HG03097 (cell line): ENCODE data around the gene SMPX.

Experiments
- ATAC-seq: cut with Tn5 transposase; IDR thresholded peaks from one replicate; pipeline ENCODE4 v1.9.1; 2021; ENCODE audit not compliant: unreplicated experiment, low FRiP score

The SMPX gene

DNA sequence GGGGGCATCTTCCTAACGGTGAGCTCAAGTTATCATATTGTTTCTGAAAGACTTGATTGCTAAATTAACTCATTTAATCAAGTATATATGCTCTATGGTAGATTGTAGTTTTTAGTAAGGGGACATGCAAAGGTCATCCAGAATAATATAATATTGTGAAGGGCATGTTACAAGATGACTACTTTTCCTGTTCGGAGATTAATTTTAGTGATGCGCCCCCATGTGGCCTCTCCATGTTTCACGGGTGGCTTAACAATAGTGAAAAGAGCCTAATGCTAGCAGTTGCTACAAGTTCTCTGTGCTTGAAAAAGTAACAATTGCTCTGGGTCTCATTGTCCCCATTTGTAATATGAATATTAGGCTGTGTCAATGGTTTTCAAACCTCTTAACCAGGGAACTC, 12.2 kb downstream of the SMPX start:
- no peak for ATAC-seq

DNA sequence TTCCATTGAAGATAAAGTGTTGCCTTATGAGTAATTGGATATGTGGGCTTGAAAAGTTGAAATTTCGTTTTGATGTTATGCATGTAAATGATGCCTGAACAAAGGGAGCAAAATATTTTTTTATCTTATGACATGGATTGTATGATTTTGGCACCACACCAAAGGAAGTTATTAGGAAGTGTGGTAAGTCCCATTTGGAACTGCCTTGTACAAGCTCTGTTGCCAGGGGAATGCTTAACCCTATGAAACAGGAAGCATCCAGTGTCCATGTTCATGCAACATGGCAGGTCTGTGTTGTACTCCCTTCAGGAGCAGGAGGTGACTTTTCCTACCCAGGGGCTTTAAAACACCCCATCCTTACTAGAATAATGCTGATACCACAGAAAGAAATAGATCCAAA, 13.2 kb downstream of the SMPX start:
- ATAC-seq, result no peak

DNA sequence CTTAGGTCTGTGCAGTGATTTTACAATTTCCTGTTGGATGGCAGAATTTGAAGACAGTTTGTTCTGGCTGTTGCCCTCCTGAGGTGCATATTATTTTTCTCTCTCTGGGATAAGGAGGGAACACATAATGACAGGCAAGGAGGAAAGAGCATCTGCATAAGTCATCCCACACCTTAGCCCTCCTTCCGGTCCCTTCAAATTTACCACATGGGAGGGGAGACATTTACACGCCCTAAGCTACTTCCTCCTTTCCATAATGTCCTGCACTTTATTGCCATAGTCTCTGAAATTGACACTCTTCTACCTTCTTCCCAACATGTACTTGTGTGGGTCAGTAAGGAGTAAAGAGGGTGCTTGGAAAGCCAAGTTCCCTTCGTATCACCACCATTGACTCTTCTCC, 13.9 kb downstream of the SMPX start:
- ATAC-seq, result no peak

DNA sequence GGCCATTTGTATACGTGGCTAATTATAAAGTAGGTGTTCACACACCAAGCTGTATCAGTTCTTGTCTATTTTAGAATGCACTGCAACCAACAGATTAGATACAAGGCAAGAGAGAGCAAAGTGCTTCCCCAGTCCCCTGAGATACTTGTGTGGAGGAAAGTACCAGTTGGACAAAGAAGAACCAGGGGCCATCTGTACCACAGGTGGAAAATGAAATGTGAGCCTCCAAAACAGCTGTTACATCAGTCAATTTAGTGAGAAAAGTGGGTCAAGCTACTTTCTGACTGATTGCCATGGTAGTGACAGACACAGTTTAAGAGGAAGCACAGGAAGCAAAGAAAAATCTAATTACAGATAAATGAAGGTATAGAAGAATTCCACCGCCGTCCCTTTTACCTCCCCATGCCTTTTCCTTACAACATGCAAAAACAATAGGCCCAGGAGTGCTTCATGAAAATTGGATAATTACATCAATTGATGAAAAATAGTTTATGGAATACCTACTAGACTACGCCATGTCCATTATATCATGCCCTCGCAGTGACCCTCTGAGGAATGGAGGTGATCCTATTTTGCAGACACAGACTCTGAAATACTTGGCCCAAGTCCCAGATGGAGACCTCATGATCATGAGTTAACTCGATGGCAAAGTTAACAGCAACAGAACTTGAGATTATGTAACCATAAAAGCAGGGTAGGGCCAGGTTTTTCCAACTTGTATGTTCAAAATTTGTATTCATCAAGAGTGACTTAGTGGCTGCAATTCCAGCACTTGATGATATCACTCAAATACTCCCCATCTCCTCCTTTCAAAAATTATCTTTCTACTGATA, 15.8 kb downstream of the SMPX start:
- ATAC-seq, result no peak

DNA sequence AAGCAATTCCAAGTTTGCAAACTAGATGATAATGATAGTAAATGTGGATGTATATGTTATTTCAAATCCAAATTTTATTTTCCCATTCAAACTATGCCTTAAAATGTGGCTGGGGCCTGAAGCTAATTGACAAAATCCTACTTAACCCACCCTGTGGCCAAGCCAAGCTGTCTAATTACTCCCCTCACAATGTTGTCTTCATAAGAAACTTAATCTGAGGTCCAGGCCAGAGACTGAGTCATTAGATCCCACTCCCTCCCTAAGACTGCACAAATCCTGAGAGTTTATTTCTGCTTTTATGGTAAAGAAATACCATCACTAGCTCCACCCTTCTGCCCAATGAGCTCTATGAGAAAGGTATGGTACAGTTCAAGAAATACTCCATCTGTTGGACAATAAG, 16.6 kb downstream of the SMPX start:
- no peak for ATAC-seq

DNA sequence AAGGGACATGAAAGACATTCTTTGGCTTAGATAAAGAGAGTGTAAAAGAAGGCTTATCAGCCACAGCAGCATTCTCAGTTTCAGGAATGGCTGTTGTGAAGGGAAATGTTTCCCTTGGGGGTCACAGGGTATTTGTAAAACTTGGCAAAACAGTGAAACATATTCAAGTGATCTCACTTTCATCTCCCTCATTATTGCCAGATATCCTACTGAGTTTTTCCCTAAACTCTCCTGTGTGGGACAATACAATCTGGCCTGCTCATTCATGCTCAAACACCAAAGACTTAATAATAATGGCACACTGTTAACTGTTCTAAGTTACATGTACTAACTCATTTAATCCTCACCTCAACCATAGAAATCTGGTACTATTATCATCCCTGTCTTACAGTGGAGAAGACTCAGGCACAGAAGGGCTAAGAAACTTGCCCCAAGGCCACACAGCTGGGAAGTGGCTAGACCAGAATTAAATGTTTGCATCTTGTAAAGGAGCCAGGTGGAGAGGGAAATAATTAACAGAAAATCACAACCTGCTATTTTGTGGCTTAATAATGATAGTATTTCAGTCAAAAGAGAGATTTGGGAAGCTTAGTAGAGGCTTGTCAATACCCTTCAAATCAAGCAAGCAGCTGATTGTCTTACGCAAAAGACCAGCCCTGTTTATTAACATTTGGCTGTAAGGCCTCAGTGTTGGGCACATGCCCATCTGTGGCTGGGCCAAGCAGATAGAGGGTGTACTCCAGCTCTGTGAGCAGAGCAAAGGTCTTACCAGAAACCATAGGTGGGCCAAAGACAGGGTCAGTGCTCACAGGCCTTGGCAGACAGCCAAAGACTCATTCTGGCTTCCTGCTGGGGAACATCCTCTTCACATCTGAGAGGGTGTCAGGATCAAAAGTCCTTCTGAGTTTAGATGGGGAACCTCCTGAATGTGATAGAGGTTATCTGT, 17.3 kb downstream of the SMPX start:
- no peak for ATAC-seq

DNA sequence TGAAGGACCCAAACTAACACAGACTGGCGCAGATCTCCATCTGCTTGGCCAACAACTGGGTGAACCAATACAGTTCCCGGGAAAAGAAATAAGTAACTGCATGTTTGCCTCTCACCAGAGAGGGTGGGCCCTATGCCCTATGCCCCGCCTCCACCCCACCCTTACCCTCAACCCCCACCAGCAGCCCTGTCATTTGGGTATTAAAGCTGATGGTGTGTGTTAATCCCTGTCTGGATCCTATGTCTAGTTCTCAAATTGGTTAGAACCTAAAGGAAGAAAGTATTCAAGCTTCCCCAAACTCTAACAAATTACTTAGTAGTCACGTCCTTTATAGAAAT, 19.0 kb downstream of the SMPX start:
- no peak for ATAC-seq

DNA sequence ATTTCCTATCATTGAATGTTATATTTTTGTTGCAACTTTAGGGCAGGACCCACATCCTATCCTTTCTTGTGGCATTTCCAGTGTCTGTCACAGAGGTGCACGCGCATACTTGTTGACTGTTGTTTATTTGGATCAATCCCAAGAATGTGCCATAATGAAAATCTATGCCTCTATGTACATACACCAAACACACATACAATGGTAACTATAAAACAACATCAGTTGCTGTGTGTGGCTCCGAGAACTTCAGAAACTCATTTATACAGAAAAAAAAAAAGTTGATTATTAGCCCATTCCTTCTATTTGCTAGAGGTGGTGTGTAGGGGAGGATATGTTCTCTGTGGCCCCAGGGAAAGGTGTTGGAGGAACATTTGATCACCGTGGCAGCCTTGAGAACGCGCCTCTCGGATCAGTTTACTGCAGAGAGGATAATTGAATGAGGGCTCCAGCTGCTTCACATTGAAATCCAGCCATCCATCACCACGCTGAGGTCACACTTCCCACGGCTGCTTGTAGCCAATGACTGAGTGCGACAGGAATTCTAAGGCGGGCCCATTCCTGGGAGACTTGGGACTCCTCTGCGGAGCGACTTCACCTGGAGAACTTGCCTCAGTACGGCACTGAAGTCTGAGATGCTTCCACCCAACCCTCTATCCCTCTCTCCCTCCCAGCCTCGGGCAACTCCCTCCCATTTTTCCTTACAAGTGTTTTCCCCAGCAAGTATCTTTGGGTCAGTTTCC, 19.5 kb downstream of the SMPX start:
- no peak for ATAC-seq

DNA sequence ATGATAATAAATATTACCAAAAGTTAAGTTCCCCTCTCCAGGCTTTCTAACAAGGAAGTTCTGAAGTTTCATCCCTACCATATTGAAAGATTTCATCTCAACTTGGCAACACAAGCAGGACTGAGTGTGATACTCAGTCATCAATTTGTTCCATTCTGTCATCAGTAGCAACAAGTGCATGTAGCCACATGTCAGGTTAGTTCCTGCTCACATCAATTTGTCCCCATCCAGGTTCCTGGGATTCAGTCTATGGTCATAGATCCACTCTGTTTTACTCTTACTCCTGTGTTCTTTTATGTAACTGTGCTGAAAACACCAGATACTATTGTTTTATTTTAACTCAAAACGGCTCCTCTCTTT, 22.2 kb downstream of the SMPX start:
- ATAC-seq, result no peak

DNA sequence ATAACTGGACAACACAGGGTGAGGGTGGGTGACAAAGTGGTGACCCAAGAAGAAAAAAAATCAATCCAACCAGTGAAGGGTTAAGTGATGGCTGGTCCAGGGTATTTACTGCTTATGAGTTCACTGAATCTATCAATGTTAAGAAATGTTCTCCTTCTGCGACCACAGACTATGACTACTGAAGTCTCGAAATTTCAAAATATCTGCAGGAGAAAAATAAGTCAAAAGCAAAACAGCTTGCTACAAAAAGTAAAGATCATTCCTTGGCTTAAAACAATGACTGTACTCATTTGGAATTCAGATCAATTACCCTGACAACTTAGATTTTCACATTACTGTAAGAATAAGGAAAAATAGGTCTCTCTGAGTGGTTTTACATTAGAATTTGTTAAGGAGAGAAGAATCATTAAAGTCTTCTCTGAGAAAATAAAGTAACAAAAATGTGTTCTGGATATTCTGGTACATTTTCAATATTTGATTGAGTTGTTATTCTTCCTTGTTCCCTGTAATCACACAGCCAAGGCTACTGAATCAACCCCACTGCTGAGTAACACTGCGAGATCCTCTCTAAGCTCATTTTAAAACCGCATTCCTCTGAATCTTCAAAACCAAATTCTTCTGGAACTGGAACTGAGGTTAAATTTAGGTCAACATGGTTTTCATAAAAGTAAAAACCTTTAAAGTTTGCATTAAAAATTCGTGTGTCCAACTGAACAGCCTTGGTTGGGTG, 22.7 kb downstream of the SMPX start:
- ATAC-seq, result no peak

DNA sequence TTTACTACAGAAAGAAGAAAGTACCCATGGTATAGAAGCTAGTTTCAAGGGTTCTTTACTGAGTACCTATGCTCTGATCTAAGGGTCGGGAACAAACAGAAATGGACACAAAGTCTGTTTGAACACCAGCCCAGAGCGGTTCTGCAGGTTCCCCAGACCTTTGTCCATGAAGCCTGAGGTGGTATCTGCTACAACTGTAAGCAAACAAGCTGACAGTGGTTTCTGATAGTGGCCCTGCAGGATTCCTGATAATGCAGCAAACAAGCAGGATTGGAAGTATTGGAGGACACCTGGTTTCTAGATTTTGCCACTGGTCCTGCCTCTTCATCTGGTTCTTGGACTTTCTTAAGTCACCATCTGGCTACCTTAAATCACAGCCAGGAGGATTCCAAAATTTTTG, 23.7 kb downstream of the SMPX start:
- ATAC-seq, result no peak

DNA sequence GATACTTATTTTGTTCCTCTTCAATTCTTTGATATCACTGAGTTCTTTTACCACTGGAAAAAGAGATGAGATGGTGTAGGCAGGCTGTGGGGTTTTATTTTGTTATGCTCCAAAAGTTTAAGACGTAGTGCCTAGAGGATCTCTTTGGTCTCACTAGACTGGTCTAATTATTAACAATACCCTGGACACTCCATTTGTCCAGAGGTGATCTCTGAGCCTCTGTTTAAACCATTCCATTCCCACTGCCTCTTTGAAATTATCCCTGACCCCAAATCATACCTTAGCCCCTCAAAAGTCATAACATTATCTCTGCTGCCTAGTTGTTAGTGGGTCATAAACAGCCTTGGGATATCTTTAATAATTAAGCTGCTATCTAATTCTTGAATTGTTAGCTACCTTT, 24.2 kb downstream of the SMPX start:
- ATAC-seq, result no peak

DNA sequence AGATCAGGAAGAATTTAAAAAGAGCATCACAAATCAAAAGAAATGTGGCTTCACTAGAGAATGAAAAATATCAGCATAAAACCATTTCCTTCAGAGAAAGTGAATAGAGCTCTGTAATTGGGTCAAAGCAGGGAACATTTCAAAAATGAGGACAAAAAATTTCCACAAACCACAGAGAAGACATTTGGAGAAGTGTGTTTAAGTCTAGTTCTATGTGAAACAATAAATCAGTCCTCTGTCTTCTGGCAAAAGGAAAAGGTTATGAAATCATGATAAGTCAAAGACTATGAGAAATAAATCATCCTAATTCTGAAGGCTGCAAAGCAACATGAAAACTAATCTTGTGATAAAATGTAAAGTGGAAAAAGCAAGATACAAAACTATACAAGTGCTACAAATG, 27.9 kb downstream of the SMPX start:
- no peak for ATAC-seq

DNA sequence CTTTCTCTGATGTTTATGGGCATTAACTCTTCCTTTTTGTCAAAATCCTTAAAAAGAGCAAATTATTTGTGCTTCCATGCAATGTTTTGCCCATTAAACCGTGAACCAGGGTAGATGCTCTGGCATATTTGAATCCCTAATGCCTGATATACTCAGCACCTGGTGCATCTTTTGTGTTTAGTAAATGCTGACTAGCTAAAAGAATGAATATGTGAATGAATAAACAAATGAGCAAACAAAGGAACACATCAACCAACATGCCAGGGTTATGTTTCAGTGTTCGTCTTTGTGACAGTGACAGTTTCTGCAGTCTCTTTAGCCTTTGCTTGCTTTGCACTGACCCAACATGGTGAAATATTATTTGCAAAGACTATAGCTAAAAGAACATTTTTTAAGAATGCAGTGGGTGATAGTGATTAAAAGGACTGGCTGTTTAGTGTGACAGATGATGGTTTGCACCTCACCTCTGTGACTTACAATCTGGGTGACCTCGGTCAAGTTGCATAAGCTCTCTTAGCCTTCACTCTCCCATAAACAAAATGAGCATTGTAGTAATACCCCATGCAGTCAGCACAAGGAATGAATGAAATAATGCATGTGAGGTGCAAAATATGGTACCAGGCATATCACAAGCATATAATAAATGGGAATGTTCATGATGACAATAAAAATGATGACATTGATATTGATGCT, 29.5 kb downstream of the SMPX start:
- ATAC-seq, result no peak

DNA sequence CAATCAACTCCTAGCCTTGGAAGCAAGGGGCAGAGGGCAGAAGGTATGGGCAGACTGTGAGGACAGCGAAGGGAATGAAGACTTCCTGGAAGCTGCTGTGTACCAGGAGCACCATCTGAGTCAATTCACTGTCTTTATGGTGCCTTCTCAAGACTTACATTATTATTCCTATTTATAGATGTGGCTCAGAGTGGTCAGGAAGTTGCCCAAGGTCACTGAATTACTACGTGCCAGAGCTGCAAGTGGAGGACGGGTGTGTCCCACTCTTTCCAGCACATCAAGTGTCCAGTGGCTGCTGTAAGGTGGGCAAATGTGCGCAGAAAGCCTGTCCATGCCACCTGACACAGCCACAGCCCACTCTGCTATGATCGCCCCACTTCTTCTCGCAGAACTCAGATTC, 32.0 kb downstream of the SMPX start:
- ATAC-seq, result no peak

DNA sequence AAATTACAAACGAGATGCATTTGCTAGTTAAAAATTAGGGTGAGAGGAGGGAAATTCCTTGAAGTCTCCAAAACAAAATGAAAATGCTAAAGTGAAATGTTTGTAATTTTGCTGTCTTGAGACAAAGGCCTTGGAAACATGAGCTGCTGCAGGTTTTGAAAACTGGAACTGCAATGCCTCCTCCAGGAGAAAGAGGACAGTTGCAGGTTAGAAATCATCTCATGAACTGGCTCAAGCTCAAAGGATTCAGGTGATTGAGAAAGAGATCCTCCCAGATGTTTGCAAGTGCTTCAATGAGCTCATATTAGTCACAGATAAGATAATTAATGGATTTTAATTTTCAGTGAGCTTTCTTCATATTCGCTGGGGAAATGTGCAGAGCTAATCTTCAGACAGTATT, 32.4 kb downstream of the SMPX start:
- ATAC-seq, result no peak

DNA sequence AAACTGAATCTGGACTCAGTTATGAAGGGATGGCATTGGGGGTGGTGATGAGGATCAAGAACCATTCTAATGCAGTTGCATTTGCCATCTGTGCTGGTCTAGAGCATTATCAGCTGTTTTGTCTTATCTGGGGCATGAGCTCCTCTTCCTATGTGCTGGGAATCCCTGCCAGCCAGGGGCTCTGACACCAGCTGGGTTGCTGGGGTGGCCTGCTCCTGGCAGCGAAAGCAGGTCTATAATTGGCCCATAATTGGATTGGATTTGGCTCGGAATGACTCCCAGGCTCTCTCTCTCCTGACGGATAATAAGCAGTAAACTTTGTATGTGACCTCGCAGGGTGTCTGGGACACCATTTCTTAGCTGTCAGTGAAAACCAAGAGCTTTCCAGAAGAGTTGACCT, 34.1 kb downstream of the SMPX start:
- ATAC-seq, result no peak

DNA sequence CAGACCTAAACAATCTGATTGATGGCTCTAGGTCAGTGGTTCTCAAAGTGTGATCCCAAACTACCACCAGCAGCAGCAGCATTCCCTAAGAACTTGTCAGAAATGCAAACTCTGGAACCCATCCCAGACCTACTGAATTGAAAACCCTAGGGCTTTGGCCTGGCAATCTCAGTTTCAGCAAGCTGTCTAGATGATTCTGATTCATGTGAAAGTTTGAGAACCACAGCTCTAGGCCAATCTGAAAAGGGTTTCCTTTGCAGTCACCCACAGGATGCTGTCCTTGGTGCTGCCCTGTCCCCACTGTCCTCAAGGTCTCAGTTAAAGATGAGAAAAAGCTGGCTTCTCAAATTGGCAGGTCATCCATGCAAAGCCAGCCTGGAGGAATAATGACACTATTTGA, 34.8 kb downstream of the SMPX start:
- no peak for ATAC-seq

DNA sequence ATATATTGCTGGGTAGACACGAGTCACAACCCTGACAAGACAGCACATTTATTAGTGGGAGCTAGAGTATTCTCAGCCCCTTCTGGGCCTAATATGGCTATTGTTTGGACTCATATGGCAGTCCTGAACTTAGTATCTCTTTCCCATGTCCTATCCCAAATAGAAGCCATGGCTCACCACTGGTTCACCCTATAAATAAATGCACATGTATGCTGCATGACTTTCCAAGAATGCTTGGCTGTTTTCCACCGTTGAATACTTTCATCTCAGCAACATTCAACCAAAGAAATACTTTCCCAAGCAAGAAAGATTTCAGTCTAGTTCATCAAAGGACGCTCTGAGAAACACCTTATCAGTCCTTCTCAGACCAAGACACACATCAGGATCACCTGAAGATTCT, 36.7 kb downstream of the SMPX start:
- no peak for ATAC-seq

DNA sequence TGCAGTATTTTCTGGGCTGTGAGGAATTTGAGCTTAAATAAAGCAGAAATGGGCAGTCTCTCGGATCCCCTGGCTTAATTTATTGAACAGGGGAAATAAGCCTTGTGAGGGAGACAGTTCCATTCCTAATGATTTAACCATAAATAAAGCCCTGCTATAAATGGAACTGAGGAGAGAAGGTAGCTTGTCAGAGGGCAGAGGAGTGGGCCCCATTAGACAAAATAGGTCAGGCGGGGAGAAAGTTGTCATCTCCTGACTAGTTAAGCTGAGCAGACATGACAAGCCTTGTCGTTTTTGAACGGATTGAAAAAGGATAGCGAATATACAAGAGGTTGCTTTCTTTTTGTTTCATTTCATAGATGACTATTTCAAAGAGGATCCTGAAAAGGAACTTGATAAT, 39.3 kb downstream of the SMPX start:
- no peak for ATAC-seq
